GM12878 (cell line): ENCODE measurements around the gene KCTD17. TPM values are rescaled to one million over a fixed set of nuclear protein-coding genes. Genes with fewer than 3 reads are reported as not detected.

Experiments
- ATAC-seq: fragments of 200-7000 bp; cut with Tn5 transposase; 3 replicates; pipeline ENCODE4 v1.9.1; 2020; ENCODE audit warnings: mild to moderate bottlenecking, moderate library complexity
- BruUV-seq: library from RNA; stranded (reverse); fragments of 400-500 nt; replicated peaks from 2 replicates; lab custom pipeline; 2021; lab: Mats Ljungman, UMichigan
- CTCF ChIA-PET: fragments of 300-600 bp; sonication (Branson Sonifier 250); formaldehyde crosslinking; extraction: SDS; loops from one replicate; lab custom pipeline; 2021; ENCODE audit warnings: inconsistent platforms; lab: Yijun Ruan, JAX
- POLR2A ChIA-PET: fragments of 350-600 bp; formaldehyde crosslinking; extraction: SDS; loops from one replicate; lab custom pipeline; 2021; ENCODE audit warnings: inconsistent platforms; lab: Charles Lee
- RAD21 ChIA-PET: fragments of 300-600 bp; sonication (Branson Sonifier 250); formaldehyde crosslinking; loops from one replicate; lab custom pipeline; 2023; ENCODE audit warnings: antibody characterized with exemption; ENCODE audit not compliant: unreplicated experiment; lab: Charles Lee
- SMC1A ChIA-PET: fragments of 300-600 bp; sonication (Branson Sonifier 250); formaldehyde crosslinking; loops from one replicate; lab custom pipeline; 2023; ENCODE audit not compliant: unreplicated experiment, uncharacterized antibody; lab: Charles Lee
- DNase-seq: peaks from one replicate; pipeline ENCODE4 v3.0.0-alpha.2; 2011; ENCODE audit warnings: low read depth, low spot score
- FAIRE-seq: peaks from 3 replicates; lab custom pipeline; 2011; peaks lifted over from hg19 to GRCh38; lab: Jason Lieb, UNC
- H2AFZ ChIP-seq: 2 replicates; pipeline ENCODE4 v1.6.0; 2011; ENCODE audit warnings: low read depth, low read length, control low read depth; ENCODE audit not compliant: control insufficient read depth
- H3K27ac ChIP-seq: 2 replicates; pipeline ENCODE4 v1.5.1; 2011; ENCODE audit warnings: control low read depth; ENCODE audit not compliant: control insufficient read depth, insufficient read depth
- H3K27me3 ChIP-seq, 2 experiments: replicated peaks in 1 of 2; 2 replicates each; pipeline versions ENCODE4 v1.6.0 to v1.6.1; 2011; ENCODE audit warnings: low read length in 1 of 2; ENCODE audit not compliant: control insufficient read depth in 2 of 2, insufficient read depth in 2 of 2
- H3K36me3 ChIP-seq, 2 experiments: 2 replicates each; pipeline ENCODE4 v1.5.1; 2011; ENCODE audit warnings: low read length in 1 of 2; ENCODE audit not compliant: control insufficient read depth in 2 of 2, insufficient read depth in 2 of 2
- H3K4me1 ChIP-seq: 2 replicates; pipeline ENCODE4 v1.6.1; 2011; ENCODE audit warnings: mild to moderate bottlenecking, low read length, moderate library complexity, mixed read lengths; ENCODE audit not compliant: control insufficient read depth, insufficient read depth
- H3K4me2 ChIP-seq: 2 replicates; pipeline ENCODE4 v1.6.0; 2011; ENCODE audit warnings: control low read depth; ENCODE audit not compliant: control insufficient read depth, insufficient read depth
- H3K4me3 ChIP-seq: fragments of 200-600 bp; sonication (generic); 2 replicates; pipeline ENCODE4 v1.5.1; 2016
- H3K79me2 ChIP-seq: 2 replicates; pipeline ENCODE4 v1.6.0; 2011; ENCODE audit warnings: low read length; ENCODE audit not compliant: control insufficient read depth, insufficient read depth
- H3K9ac ChIP-seq: 2 replicates; pipeline ENCODE4 v1.8.0; 2011; ENCODE audit warnings: low read length, control low read depth, mixed read lengths; ENCODE audit not compliant: control insufficient read depth, insufficient read depth
- H3K9me3 ChIP-seq: replicated peaks from 3 replicates; pipeline ENCODE4 v1.5.1; 2011; ENCODE audit warnings: mild to moderate bottlenecking, low read length; ENCODE audit not compliant: control insufficient read depth, insufficient read depth
- H4K20me1 ChIP-seq: 2 replicates; pipeline ENCODE4 v1.6.0; 2011; ENCODE audit not compliant: control insufficient read depth, insufficient read depth
- CEBPZ ChIP-seq: fragments of 150-350 bp; IDR thresholded peaks from 2 replicates; pipeline ENCODE4 v1.6.1; 2016; ENCODE audit warnings: low read depth, low read length
- FOS ChIP-seq: IDR thresholded peaks from 3 replicates; pipeline ENCODE4 v1.6.1; 2011; ENCODE audit warnings: borderline replicate concordance; ENCODE audit not compliant: insufficient read length; ENCODE audit errors: extremely low read depth
- MEF2A ChIP-seq: IDR thresholded peaks from 2 replicates; pipeline ENCODE4 v1.6.1; 2011; ENCODE audit warnings: low read depth, mild to moderate bottlenecking, low read length, moderate library complexity; ENCODE audit not compliant: insufficient read depth
- NR2F1 ChIP-seq: fragments of 450-650 bp; conservative IDR thresholded peaks from 2 replicates; pipeline ENCODE4 v1.6.1; 2017; ENCODE audit warnings: mild to moderate bottlenecking
- RAD51 ChIP-seq: fragments of 450-650 bp; IDR thresholded peaks from 2 replicates; pipeline ENCODE4 v1.6.1; 2016; ENCODE audit warnings: moderate library complexity, mild to moderate bottlenecking, inconsistent platforms
- SRF ChIP-seq, 2 experiments: IDR thresholded peaks; 2 replicates each; pipeline ENCODE4 v1.6.1; 2011; ENCODE audit warnings: low read depth in 2 of 2, low read length in 2 of 2, mild to moderate bottlenecking in 1 of 2, moderate library complexity in 1 of 2
- ZBTB4 ChIP-seq: fragments of 450-650 bp; formaldehyde crosslinking; IDR thresholded peaks from 2 replicates; pipeline ENCODE4 v1.4.0; 2022; ENCODE audit warnings: mild to moderate bottlenecking, moderate library complexity
- ZSCAN29 ChIP-seq: fragments of 450-650 bp; IDR thresholded peaks from 2 replicates; pipeline ENCODE4 v1.6.1; 2017; ENCODE audit warnings: mild to moderate bottlenecking, moderate library complexity
- ZZZ3 ChIP-seq: IDR thresholded peaks from 2 replicates; pipeline ENCODE4 v1.6.1; 2011; ENCODE audit warnings: low read depth; ENCODE audit not compliant: control insufficient read depth, insufficient read length
- WGBS: methylation state at CpG from one replicate; pipeline ENCODE4 v1.1.6; 2016; ENCODE audit warnings: low lambda C conversion rate; ENCODE audit not compliant: insufficient replicate concordance, insufficient coverage; ENCODE audit errors: missing lambda C conversion rate; 5-methylcytosine and 5-hydroxymethylcytosine counted together
- in situ Hi-C: fragments of 300-500 bp; cut with MboI; formaldehyde crosslinking; loops from 9 replicates; pipeline ENCODE4 v1.14.3; 2018; ENCODE audit warnings: mixed read lengths
- intact Hi-C: fragments of 100-400 bp; cut with micrococcal nuclease; formaldehyde crosslinking; loops from one replicate; pipeline ENCODE4 v1.14.2; 2022; ENCODE audit not compliant: unreplicated experiment
- polyA plus RNA-seq, 11 experiments: library from polyadenylated mRNA; depleted of rRNA in 4 of 11; unstranded in 6 of 11; stranded (reverse) in 5 of 11; fragments of >200 nt; fragmentation: Nextera tagmentation in 4 of 11; fragmentation: Illumina TruSeq in 1 of 11; extraction: Ambion mirVana in 4 of 11; extraction: Trizol in 1 of 11; gene quantifications; 1 replicate in 1 of 11; 2 replicates in 10 of 11; pipeline versions ENCODE4 v1.2.1 to v1.2.3, GENCODE V29; 2011 to 2016; ENCODE audit warnings: inconsistent platforms in 2 of 11, missing spikeins in 2 of 11, low read depth in 1 of 11
- total RNA-seq, 4 experiments: library from RNA; depleted of rRNA in 3 of 4; stranded (reverse); fragments of >200 nt in 3 of 4; fragmentation: Illumina TruSeq in 1 of 4; extraction: Trizol in 1 of 4; gene quantifications; 2 replicates each; pipeline versions ENCODE4 v1.2.1 to v1.2.3, GENCODE V29; 2013 to 2021
- TF ChIP-seq, protein P1 (sequence below): fragments of 450-650 bp; IDR thresholded peaks from 2 replicates; pipeline ENCODE4 v1.6.1; 2016; ENCODE audit warnings: mild to moderate bottlenecking

KCTD17 gene
- total and polyA plus RNA-seq, 10 of the 15 experiments (the other 5 are each of a cell fraction or from before 2014, with no cell fraction given), result 0.16 to 18.4 (median 10.1) TPM; not detected in 1

GRCh38 chr22:37022483-37023337, 28.8 kb upstream of the KCTD17 start:
- Histone ChIP-seq H2AFZ (no peak overlapping the region), H3K36me3 (no peaks in the 10 kb centered on the region; a peak in 1 of 4 replicates), H3K27me3 (no peaks in the 10 kb centered on the region), H3K79me2 (peaks cover 2% of the 10 kb centered on the region; the same call in 1 of the 2 replicates), H3K9me3 (no peaks in the 10 kb centered on the region), H3K4me3 (no peak overlapping the region), H3K9ac (no peak overlapping the region), H3K4me2 (no peak overlapping the region), H3K4me1 (peaks cover 8% of the 10 kb centered on the region), H3K27ac (no peak overlapping the region), H4K20me1 (no peaks in the 10 kb centered on the region)
- CTCF ChIA-PET, result interaction anchor here (1.0 to 5.5 kb wide), 10 partner anchors 9 to 417 kb away, joined by 3 to 39 read pairs (median 4); no protein-coding TSS in a partner anchor
- 79% methylated on average over 16 of the region's 16 CpGs for WGBS
- FAIRE-seq (no peak), DNase-seq (no peak), ATAC-seq (no peak)
- POLR2A ChIA-PET, result no interaction called here
- RAD21 ChIA-PET, result interaction anchor here (0.8 kb wide), 1 partner anchor 22 kb away, joined by 6 read pairs; no protein-coding TSS in a partner anchor
- TF ChIP-seq ZZZ3 (no peak), CEBPZ (no peak), ZSCAN29 (no peak), MEF2A (no peak), NR2F1 (no peak), FOS (no peak), RAD51 (no peak), SRF (IDR thresholded peaks at IDR 0.05; ENCODE audit: low read depth in 2 of 2, low read length in 2 of 2) (no peak), ZBTB4 (CRISPR knock-in tag) (no peak)
- TF ChIP-seq, protein P1, sequence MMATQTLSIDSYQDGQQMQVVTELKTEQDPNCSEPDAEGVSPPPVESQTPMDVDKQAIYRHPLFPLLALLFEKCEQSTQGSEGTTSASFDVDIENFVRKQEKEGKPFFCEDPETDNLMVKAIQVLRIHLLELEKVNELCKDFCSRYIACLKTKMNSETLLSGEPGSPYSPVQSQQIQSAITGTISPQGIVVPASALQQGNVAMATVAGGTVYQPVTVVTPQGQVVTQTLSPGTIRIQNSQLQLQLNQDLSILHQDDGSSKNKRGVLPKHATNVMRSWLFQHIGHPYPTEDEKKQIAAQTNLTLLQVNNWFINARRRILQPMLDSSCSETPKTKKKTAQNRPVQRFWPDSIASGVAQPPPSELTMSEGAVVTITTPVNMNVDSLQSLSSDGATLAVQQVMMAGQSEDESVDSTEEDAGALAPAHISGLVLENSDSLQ, result no peak
- BruUV-seq, result no TSS peak
- SMC1A ChIA-PET, result no interaction called here
- intact Hi-C loops, result no loop called here
- in situ Hi-C loops, result no loop called here
